MCF 10A (cell line): ENCODE measurements around the gene DNAAF8. TPM values are rescaled to one million over a fixed set of nuclear protein-coding genes. Genes with fewer than 3 reads are reported as not detected.

Experiments
- BruUV-seq: library from RNA; stranded (reverse); fragments of 400-500 nt; replicated peaks from 2 replicates; lab custom pipeline; 2021; lab: Mats Ljungman, UMichigan
- CTCF ChIA-PET: fragments of 300-600 bp; sonication (Branson Sonifier 250); formaldehyde crosslinking; extraction: SDS; loops from one replicate; lab custom pipeline; 2021; ENCODE audit warnings: antibody characterized with exemption, inconsistent platforms; lab: Yijun Ruan, JAX
- POLR2A ChIA-PET: fragments of 300-600, 350-650 bp; sonication (Branson Sonifier 250); formaldehyde crosslinking; extraction: SDS; loops from one replicate; lab custom pipeline; 2020; ENCODE audit warnings: antibody characterized with exemption, inconsistent platforms; lab: Yijun Ruan, JAX
- DNase-seq: peaks from one replicate; pipeline ENCODE4 v3.0.0-alpha.2; 2018; ENCODE audit not compliant: unreplicated experiment
- H3K27ac Mint-ChIP-seq: one replicate; pipeline ENCODE4 v1.8.0; 2022; ENCODE audit warnings: mild to moderate bottlenecking, low read depth, mixed read lengths; ENCODE audit not compliant: unreplicated experiment
- H3K27me3 Mint-ChIP-seq: one replicate; pipeline ENCODE4 v1.8.0; 2022; ENCODE audit warnings: mixed read lengths; ENCODE audit not compliant: insufficient read depth, unreplicated experiment
- H3K36me3 Mint-ChIP-seq: one replicate; pipeline ENCODE4 v1.8.0; 2022; ENCODE audit warnings: mild to moderate bottlenecking, moderate library complexity, mixed read lengths; ENCODE audit not compliant: insufficient read depth, unreplicated experiment
- H3K4me1 Mint-ChIP-seq: one replicate; pipeline ENCODE4 v1.8.0; 2022; ENCODE audit warnings: mixed read lengths; ENCODE audit not compliant: insufficient read depth, unreplicated experiment
- H3K4me3 Mint-ChIP-seq: one replicate; pipeline ENCODE4 v1.8.0; 2022; ENCODE audit warnings: mild to moderate bottlenecking, moderate library complexity, mixed read lengths; ENCODE audit not compliant: unreplicated experiment
- H3K9me3 Mint-ChIP-seq: one replicate; pipeline ENCODE4 v1.8.0; 2022; ENCODE audit warnings: mixed read lengths; ENCODE audit not compliant: unreplicated experiment
- CTCF ChIP-seq: fragments of 200-600 bp; IDR thresholded peaks from one replicate; pipeline ENCODE4 v1.8.0; 2022; ENCODE audit warnings: antibody characterized with exemption, mild to moderate bottlenecking; ENCODE audit not compliant: unreplicated experiment
- intact Hi-C: fragments of 100-400 bp; cut with micrococcal nuclease; formaldehyde crosslinking; loops from 2 replicates; pipeline ENCODE4 v1.14.1; 2022
- total RNA-seq: library from RNA; stranded (reverse); gene quantifications from 2 replicates; pipeline ENCODE4 v1.2.3, GENCODE V29; 2022

The DNAAF8 gene
- total RNA-seq, 1 experiment from 2014 or later, result 0.56 TPM

DNA sequence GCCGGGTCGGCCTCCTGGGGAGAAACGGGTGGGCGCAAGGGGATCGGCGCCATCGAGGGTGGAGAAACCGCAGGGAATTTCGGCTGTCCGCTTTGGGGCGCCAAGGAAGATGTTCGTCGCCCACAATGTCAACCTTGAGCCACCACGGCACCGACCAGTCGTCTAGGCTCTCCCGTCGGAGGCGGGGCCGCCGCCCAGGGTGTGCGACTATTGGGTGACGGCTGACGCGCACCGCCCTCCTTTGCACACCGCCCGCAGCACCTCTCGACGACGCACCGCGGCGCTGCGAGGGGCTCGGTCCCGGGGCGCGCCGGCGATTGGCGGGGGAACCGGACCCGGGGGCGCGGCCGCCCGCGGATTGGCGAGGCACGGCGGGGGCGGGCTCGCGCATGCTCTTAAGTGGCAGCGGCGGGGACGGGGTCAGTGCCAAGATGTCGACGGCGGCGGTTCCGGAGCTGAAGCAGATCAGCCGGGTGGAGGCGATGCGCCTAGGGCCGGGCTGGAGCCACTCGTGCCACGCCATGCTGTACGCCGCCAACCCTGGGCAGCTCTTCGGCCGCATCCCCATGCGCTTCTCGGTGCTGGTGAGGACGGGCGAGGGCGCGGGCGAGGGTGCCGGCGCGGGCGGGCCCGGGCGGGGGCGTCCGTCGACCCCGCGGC is 40.9 kb upstream of the DNAAF8 start, which contains the start of gene NUDT16L1:
TSS of gene NUDT16L1 (plus strand) at position 267 of the 660 bp plus-strand sequence. CDS start at position 432, 165 bp downstream.
- H3K9me3 Mint-ChIP-seq, result no peaks in the 10 kb centered on the region
- peaks cover 65% of the 10 kb centered on the region for H3K36me3 Mint-ChIP-seq
- peak within 1 kb of the TSS; percentile 66 for H3K27ac Mint-ChIP-seq
- no peaks in the 10 kb centered on the region for H3K27me3 Mint-ChIP-seq
- TF ChIP-seq CTCF, result no peak
- POLR2A ChIA-PET, result interaction anchor here (0.7 to 3.3 kb wide), 15 partner anchors 8 to 340 kb away, joined by 3 to 30 read pairs (median 4); partner anchors contain the start of genes ANKS3, DNAAF8, NAGPA and ROGDI
- intact Hi-C loops, result loop anchor here (5.0 kb wide), 1 partner anchor 264 kb away; the partner anchor contains the start of gene SEC14L5
- BruUV-seq, result no TSS peak
- H3K4me3 Mint-ChIP-seq, result peak within 1 kb of the TSS; percentile 75
- H3K4me1 Mint-ChIP-seq, result peaks cover 5% of the 10 kb centered on the region
- CTCF ChIA-PET, result interaction anchor here (0.7 to 1.9 kb wide), 2 partner anchors 11 to 38 kb away, joined by 3 to 7 read pairs; no protein-coding TSS in a partner anchor
- DNase-seq, result peak; percentile 94

- Mint-ChIP-seq H3K36me3 (peaks cover 64% of the 10 kb centered on the region), H3K9me3 (no peaks in the 10 kb centered on the region), H3K27ac (peak overlapping the region; percentile 66), H3K4me3 (peak overlapping the region; percentile 75), H3K4me1 (peaks cover 5% of the 10 kb centered on the region), H3K27me3 (no peaks in the 10 kb centered on the region)
- DNase-seq, result peak; percentile 60
- CTCF ChIA-PET, result interaction anchor here (0.6 to 0.7 kb wide), 2 partner anchors 37 to 263 kb away, joined by 3 to 4 read pairs; no protein-coding TSS in a partner anchor
- no peak for TF ChIP-seq CTCF
- POLR2A ChIA-PET, result interaction anchor here (0.7 to 3.3 kb wide), 16 partner anchors 9 to 339 kb away, joined by 3 to 30 read pairs (median 4); partner anchors contain the start of genes ANKS3, DNAAF8, NAGPA and ROGDI
- no TSS peak for BruUV-seq
- intact Hi-C loops, result loop anchor here (5.0 kb wide), 1 partner anchor 263 kb away; the partner anchor contains the start of gene SEC14L5
Measured at GRCh38 chr16:4693956-4694641, 40.2 kb upstream of the DNAAF8 start.

- intact Hi-C loops, result loop anchor here (5.0 kb wide), 1 partner anchor 262 kb away; the partner anchor contains the start of gene SEC14L5
- Mint-ChIP-seq H3K27ac (peak overlapping the region; percentile 66), H3K27me3 (no peaks in the 10 kb centered on the region), H3K4me3 (peak overlapping the region; percentile 75), H3K4me1 (peaks cover 5% of the 10 kb centered on the region), H3K36me3 (peaks cover 66% of the 10 kb centered on the region), H3K9me3 (no peaks in the 10 kb centered on the region)
- no TSS peak for BruUV-seq
- ChIA-PET CTCF (interaction anchor here (0.6 to 1.4 kb wide), 4 partner anchors 25 to 262 kb away, joined by 3 to 6 read pairs (median 4); partner anchors contain the start of gene MGRN1), POLR2A (interaction anchor here (0.7 to 3.3 kb wide), 9 partner anchors 9 to 243 kb away, joined by 3 to 30 read pairs (median 5); partner anchors contain the start of genes ANKS3, DNAAF8 and ROGDI)
- TF ChIP-seq CTCF, result no peak
- DNase-seq, result no peak
Measured at GRCh38 chr16:4694642-4695451, 39.5 kb upstream of the DNAAF8 start.
